SH-SY5Y (cell line): ENCODE measurements around the gene UGT1A10.

Experiments
- GATA2 ChIP-seq: IDR thresholded peaks from 2 replicates; pipeline ENCODE4 v1.6.1; 2011; ENCODE audit warnings: mild to moderate bottlenecking, low read depth, low read length
- GATA3 ChIP-seq: IDR thresholded peaks from 2 replicates; pipeline ENCODE4 v1.6.1; 2011; ENCODE audit warnings: low read depth, mild to moderate bottlenecking, low read length, moderate library complexity

DNA sequence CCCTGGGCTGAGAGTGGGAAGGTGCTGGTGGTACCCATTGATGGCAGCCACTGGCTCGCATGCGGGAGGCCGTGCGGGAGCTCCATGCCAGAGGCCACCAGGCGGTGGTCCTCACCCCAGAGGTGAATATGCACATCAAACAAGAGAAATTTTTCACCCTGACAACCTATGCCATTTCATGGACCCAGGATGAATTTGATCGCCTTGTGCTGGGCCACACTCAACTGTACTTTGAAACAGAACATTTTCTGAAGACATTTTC, 111.0 kb downstream of the UGT1A10 start:
- TF ChIP-seq GATA3 (no peak), GATA2 (no peak)
